Stimulated activated naive B cell treated with anti-CD40 and anti-IgM and Interleukin-4, amounts not matched to agents 10 μg/mL and 1 μg/mL and 100 μg/mL, for 72 hours (primary cell): ENCODE results near the gene ALK.

Experiments
- ATAC-seq, 2 donors: fragments of 150-1000 bp; cut with Tn5 transposase; replicated peaks; 2 replicates each; pipeline ENCODE4 v1.10.0; 2021; ENCODE audit warnings: moderate library complexity in 1 of 2
- DNase-seq: peaks from one replicate; pipeline ENCODE4 v3.0.0; 2021
- H3K27ac Mint-ChIP-seq: one replicate; pipeline ENCODE4 v1.8.0; 2022; ENCODE audit warnings: mild to moderate bottlenecking, mixed read lengths
- H3K27me3 Mint-ChIP-seq, 2 donors: one replicate each; pipeline ENCODE4 v1.8.0; 2022; ENCODE audit warnings: mixed read lengths in 2 of 2
- H3K36me3 Mint-ChIP-seq, 2 donors: one replicate each; pipeline ENCODE4 v1.8.0; 2022; ENCODE audit warnings: mixed read lengths in 2 of 2, mild to moderate bottlenecking in 1 of 2
- H3K4me1 Mint-ChIP-seq, 2 donors: one replicate each; pipeline ENCODE4 v1.8.0; 2022; ENCODE audit warnings: mixed read lengths in 2 of 2, mild to moderate bottlenecking in 1 of 2
- H3K4me3 Mint-ChIP-seq, 2 donors: one replicate each; pipeline ENCODE4 v1.8.0; 2022; ENCODE audit warnings: mild to moderate bottlenecking in 2 of 2, mixed read lengths in 2 of 2, moderate library complexity in 1 of 2
- H3K9me3 Mint-ChIP-seq, 2 donors: one replicate each; pipeline ENCODE4 v1.8.0; 2022; ENCODE audit warnings: mixed read lengths in 2 of 2, mild to moderate bottlenecking in 1 of 2

Gene ALK

DNA sequence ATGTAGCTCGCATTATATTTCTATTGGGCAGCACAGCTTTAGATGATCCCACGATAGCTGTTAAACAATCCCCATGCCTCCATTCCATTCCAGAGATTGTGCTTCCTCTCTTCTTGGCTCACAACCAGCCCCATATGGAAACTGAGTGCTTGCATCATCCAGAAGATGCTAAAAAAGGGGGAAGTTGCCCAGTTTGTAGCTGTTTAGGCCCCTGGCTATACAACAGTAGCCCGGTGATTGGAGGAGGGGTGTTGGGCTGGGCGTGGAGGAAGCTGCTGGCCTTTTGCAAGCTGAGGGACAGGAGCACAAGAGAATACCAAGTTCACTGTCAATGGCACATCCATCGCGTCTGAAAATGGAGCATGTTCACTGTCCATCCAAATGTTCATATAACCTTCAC, 360.2 kb downstream of the ALK start:
- H3K9me3 Mint-ChIP-seq, result no peaks in the 10 kb centered on the region
- H3K27me3 Mint-ChIP-seq, result peaks cover 0 to 10% of the 10 kb centered on the region in 2 donors
- H3K4me1 Mint-ChIP-seq, result no peaks in the 10 kb centered on the region
- no peak overlapping the region for H3K4me3 Mint-ChIP-seq
- no peak overlapping the region for H3K27ac Mint-ChIP-seq
- ATAC-seq (no peak), DNase-seq (no peak)
- no peaks in the 10 kb centered on the region for H3K36me3 Mint-ChIP-seq

DNA sequence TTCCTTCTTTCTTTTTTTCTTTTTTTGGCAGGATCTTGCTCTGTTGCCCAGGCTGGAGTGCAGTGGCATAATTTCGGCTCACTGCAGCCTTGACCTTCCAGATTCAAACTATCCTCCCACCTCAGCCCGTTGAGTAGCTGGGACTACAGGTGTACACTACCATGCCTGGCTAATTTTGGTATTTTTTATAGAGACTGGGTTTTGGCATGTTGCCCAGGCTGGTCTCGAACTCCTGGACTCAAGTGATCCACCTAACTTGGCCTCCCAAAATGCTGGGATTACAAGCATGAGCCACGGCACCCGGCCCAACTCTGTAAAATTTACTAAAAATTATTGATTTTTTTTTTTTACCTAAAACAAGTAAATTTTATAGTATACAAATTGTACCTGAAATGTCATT, 360.8 kb downstream of the ALK start:
- ATAC-seq (no peak), DNase-seq (no peak)
- Mint-ChIP-seq H3K36me3 (no peaks in the 10 kb centered on the region), H3K4me1 (no peaks in the 10 kb centered on the region), H3K4me3 (no peak overlapping the region), H3K27ac (no peak overlapping the region), H3K27me3 (peaks cover 0 to 10% of the 10 kb centered on the region in 2 donors), H3K9me3 (no peaks in the 10 kb centered on the region)

DNA sequence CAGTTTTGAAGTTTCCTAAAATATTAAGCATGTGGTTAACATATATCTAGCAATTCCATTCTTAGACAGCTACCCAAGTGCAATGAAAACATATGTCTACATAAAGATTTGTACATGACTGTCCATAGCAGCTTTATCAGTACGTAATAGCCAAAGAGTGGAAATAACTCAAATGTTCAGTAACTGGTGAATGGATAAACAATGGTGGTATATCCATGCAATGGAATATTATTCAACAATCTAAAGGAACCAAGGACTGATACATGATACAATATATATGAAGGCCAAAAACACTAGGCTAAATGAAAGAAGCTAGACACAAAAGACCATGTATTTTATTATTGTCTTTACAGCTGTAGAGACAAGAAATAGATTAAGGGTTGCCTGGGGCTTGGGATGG, 361.4 kb downstream of the ALK start:
- Mint-ChIP-seq H3K27me3 (peaks cover 0 to 10% of the 10 kb centered on the region in 2 donors), H3K27ac (no peak overlapping the region), H3K9me3 (no peaks in the 10 kb centered on the region), H3K4me1 (no peaks in the 10 kb centered on the region), H3K4me3 (no peak overlapping the region), H3K36me3 (no peaks in the 10 kb centered on the region)
- ATAC-seq (no peak), DNase-seq (no peak)

DNA sequence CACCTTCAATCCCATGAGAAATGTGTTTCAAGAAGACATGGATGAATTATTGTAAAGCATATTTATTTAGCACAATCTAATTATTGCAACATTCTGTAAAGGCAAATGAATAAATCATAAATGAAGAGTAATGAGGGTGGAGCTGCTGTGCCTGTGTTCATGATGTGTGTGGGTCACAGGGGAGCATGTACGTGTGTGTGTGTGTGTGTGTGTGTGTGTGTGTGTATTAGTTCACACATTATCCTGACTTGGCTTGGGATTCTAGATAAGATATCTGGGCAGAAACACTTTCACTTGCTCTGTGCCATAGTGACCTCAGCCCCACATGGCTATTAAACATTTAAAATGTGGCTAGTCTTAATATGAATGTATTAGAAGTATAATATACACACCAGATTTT, 361.8 kb downstream of the ALK start:
- H3K27me3 Mint-ChIP-seq, result peaks cover 0 to 9% of the 10 kb centered on the region in 2 donors
- H3K4me1 Mint-ChIP-seq, result no peaks in the 10 kb centered on the region
- H3K27ac Mint-ChIP-seq, result no peak overlapping the region
- no peaks in the 10 kb centered on the region for H3K9me3 Mint-ChIP-seq
- H3K36me3 Mint-ChIP-seq, result no peaks in the 10 kb centered on the region
- no peak for DNase-seq
- ATAC-seq, result no peak
- no peak overlapping the region for H3K4me3 Mint-ChIP-seq

DNA sequence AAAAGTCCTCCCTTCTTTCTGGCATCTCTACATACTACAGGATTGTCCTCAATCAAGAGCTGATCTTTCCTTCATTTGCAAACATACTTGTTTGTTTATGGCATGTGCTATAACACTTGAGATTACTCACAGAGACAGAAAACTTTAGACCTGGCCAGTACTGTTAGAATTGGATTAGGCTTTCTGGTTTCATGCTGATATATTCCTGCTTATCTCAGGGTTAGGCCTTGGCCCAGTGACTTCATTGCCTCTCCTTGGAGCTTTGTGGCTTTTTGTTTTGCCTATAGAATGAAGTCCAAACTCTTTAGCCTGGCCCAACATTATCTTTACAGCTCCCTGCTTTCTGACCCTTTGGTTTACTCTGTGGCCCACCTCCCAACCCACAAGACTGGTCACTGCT, 363.3 kb downstream of the ALK start:
- no peaks in the 10 kb centered on the region for H3K9me3 Mint-ChIP-seq
- no peaks in the 10 kb centered on the region for H3K36me3 Mint-ChIP-seq
- ATAC-seq, result no peak

DNA sequence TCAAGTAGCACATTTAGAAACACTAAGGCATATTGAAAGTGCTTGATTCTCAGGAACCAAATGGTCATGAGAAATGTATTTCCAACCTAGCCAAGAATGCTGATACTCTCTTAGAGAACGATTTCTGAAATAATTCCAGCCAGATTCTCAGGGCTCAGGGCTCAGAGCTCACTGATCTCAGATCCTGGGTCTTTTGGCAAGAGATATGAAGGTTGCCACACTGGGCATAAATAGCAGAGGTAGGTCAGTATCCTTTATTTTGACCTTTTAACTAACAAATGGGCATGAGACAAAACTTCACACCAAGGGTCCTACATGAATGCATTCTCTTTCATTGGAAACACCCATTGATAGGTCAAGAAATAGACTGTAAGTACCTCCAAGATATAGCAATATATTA, 364.1 kb downstream of the ALK start:
- ATAC-seq, result no peak
- H3K27me3 Mint-ChIP-seq, result no peaks in the 10 kb centered on the region
- no peaks in the 10 kb centered on the region for H3K4me1 Mint-ChIP-seq

More for the DNA sequence above, 363.3 kb downstream of the ALK start:
- Mint-ChIP-seq H3K27ac (no peak overlapping the region), H3K27me3 (no peaks in the 10 kb centered on the region), H3K4me1 (no peaks in the 10 kb centered on the region), H3K4me3 (no peak overlapping the region)
- no peak for DNase-seq

GRCh38 chr2:29549069-29549380, 372.4 kb downstream of the ALK start:
- no peak overlapping the region for H3K27ac Mint-ChIP-seq
- H3K4me3 Mint-ChIP-seq, result no peak overlapping the region
- ATAC-seq (no peak), DNase-seq (no peak)
- H3K27me3 Mint-ChIP-seq, result no peaks in the 10 kb centered on the region
- H3K9me3 Mint-ChIP-seq, result no peaks in the 10 kb centered on the region
- no peaks in the 10 kb centered on the region for H3K4me1 Mint-ChIP-seq
- no peaks in the 10 kb centered on the region for H3K36me3 Mint-ChIP-seq

More for the DNA sequence above, 364.1 kb downstream of the ALK start:
- Mint-ChIP-seq H3K4me3 (no peak overlapping the region), H3K27ac (no peak overlapping the region), H3K36me3 (no peaks in the 10 kb centered on the region), H3K9me3 (no peaks in the 10 kb centered on the region)
- no peak for DNase-seq

DNA sequence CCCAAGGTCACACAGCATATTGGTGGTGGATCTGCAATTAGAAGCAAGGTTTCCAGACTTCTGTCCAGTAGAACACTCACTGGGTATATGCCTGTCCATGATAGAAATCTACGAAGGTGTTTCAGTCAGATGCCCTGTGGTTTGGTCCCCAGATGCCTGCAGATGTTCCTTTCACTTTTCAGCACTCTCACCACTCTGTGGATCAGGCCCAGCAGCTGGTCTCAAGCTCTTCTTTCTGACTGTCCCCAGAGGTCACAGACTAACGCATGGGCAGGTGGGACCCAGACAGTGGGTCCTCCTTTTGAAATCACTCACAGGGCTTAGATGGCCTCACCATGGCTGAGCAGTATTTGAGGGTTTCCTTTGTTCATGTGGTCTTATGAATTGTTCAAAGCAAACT, 376.5 kb downstream of the ALK start:
- no peaks in the 10 kb centered on the region for H3K9me3 Mint-ChIP-seq
- no peak for ATAC-seq
- no peak overlapping the region for H3K27ac Mint-ChIP-seq
- no peak overlapping the region for H3K4me3 Mint-ChIP-seq
- DNase-seq, result no peak
- no peaks in the 10 kb centered on the region for H3K27me3 Mint-ChIP-seq
- H3K36me3 Mint-ChIP-seq, result no peaks in the 10 kb centered on the region
- no peaks in the 10 kb centered on the region for H3K4me1 Mint-ChIP-seq

DNA sequence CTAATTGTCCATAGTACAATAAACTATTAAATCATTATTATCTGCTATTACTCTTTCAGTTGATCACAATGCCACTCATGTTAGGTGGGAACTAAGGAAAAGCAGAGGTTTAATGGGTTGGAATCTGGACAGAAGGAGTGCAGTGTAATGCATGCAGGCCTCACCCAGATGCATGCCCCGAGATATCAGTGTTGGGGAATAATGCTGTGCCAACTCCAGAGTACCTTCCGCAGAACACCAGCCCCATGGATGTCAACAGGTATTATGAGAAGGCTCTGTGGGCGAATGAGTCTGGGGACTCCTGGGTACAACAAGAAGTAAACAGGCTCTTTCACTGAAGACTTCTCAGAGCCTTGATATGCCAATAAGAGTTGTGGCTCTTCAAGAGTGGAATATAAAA, 377.4 kb downstream of the ALK start:
- Mint-ChIP-seq H3K36me3 (no peaks in the 10 kb centered on the region), H3K27me3 (no peaks in the 10 kb centered on the region), H3K4me3 (no peak overlapping the region), H3K27ac (no peak overlapping the region), H3K4me1 (no peaks in the 10 kb centered on the region), H3K9me3 (no peaks in the 10 kb centered on the region)
- no peak for DNase-seq
- no peak for ATAC-seq

GRCh38 chr2:29535188-29535587, 386.2 kb downstream of the ALK start:
- Mint-ChIP-seq H3K4me1 (no peaks in the 10 kb centered on the region), H3K36me3 (no peaks in the 10 kb centered on the region), H3K4me3 (no peak overlapping the region), H3K9me3 (no peaks in the 10 kb centered on the region), H3K27ac (no peak overlapping the region), H3K27me3 (peaks cover 0 to 6% of the 10 kb centered on the region in 2 donors)
- no peak for ATAC-seq
- no peak for DNase-seq

DNA sequence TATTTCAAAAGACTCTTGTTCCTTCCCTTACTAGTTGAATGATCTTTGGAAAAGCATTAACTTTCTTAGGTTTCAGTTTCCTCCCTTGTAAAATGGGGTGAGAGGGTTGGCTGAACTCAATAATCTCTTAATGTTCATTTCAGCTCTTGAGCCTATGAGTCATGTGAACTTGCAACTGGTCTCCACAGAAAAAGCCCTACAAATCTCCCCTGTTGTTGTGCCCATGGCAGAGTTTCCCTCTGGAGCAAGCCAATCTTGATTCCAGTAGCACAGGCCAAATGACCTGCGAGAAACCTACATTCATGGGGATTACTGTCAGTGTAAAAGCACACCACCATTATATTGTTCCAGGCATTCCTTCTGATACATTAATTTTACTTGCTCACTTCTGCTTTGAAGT, 388.9 kb downstream of the ALK start:
- DNase-seq (no peak), ATAC-seq (no peak)
- no peak overlapping the region for H3K4me3 Mint-ChIP-seq
- no peaks in the 10 kb centered on the region for H3K9me3 Mint-ChIP-seq
- H3K4me1 Mint-ChIP-seq, result peaks cover 0 to 7% of the 10 kb centered on the region in 2 donors
- H3K36me3 Mint-ChIP-seq, result no peaks in the 10 kb centered on the region
- peaks cover 4 to 12% of the 10 kb centered on the region in 2 donors for H3K27me3 Mint-ChIP-seq
- no peak overlapping the region for H3K27ac Mint-ChIP-seq

DNA sequence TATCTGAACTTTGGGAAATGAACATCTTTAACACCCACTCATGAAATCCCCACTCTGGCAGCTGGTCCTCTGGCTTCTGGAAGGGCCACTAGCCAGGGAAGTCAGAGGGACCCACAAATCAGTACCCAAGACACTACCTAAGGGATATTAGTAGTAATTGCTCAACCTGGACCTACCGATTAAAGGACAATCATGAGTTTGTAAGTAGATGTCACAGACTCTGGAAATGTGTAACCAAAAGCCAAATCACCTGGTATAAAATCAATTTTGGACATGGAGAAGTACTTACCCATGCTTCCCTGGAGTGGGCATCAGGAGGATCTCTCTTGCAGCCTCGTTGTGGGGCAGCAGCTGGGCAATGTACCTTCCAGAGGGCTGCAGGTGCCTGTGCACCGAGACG, 389.8 kb downstream of the ALK start:
- Mint-ChIP-seq H3K9me3 (no peaks in the 10 kb centered on the region), H3K4me3 (no peak overlapping the region), H3K36me3 (no peaks in the 10 kb centered on the region), H3K27ac (no peak overlapping the region), H3K27me3 (peaks cover 4 to 12% of the 10 kb centered on the region in 2 donors), H3K4me1 (peaks cover 0 to 7% of the 10 kb centered on the region in 2 donors)
- DNase-seq, result no peak
- ATAC-seq, result no peak

GRCh38 chr2:29530281-29530680, 391.1 kb downstream of the ALK start:
- no peak overlapping the region for H3K27ac Mint-ChIP-seq
- DNase-seq, result no peak
- H3K4me1 Mint-ChIP-seq, result peaks cover 0 to 7% of the 10 kb centered on the region in 2 donors
- H3K27me3 Mint-ChIP-seq, result peaks cover 4 to 12% of the 10 kb centered on the region in 2 donors
- no peak overlapping the region for H3K4me3 Mint-ChIP-seq
- ATAC-seq, result no peak
- H3K36me3 Mint-ChIP-seq, result no peaks in the 10 kb centered on the region
- no peaks in the 10 kb centered on the region for H3K9me3 Mint-ChIP-seq

- Mint-ChIP-seq H3K4me3 (peak overlapping the region in 1 of 2 donors; percentile 17), H3K9me3 (peaks cover 3 to 4% of the 10 kb centered on the region in 2 donors), H3K27ac (no peak overlapping the region), H3K27me3 (peaks cover 4 to 12% of the 10 kb centered on the region in 2 donors), H3K36me3 (no peaks in the 10 kb centered on the region), H3K4me1 (peaks cover 0 to 7% of the 10 kb centered on the region in 2 donors)
- ATAC-seq (peak; percentile 46 to 67), DNase-seq (no peak)
Observed at GRCh38 chr2:29528891-29529520, 392.4 kb downstream of the ALK start.

GRCh38 chr2:29528371-29528770, 393.0 kb downstream of the ALK start:
- no peak for DNase-seq
- H3K4me3 Mint-ChIP-seq, result no peak overlapping the region
- H3K4me1 Mint-ChIP-seq, result peaks cover 0 to 7% of the 10 kb centered on the region in 2 donors
- ATAC-seq, result no peak
- no peaks in the 10 kb centered on the region for H3K36me3 Mint-ChIP-seq
- H3K27me3 Mint-ChIP-seq, result peaks cover 4 to 12% of the 10 kb centered on the region in 2 donors
- no peak overlapping the region for H3K27ac Mint-ChIP-seq
- H3K9me3 Mint-ChIP-seq, result peaks cover 3 to 4% of the 10 kb centered on the region in 2 donors

DNA sequence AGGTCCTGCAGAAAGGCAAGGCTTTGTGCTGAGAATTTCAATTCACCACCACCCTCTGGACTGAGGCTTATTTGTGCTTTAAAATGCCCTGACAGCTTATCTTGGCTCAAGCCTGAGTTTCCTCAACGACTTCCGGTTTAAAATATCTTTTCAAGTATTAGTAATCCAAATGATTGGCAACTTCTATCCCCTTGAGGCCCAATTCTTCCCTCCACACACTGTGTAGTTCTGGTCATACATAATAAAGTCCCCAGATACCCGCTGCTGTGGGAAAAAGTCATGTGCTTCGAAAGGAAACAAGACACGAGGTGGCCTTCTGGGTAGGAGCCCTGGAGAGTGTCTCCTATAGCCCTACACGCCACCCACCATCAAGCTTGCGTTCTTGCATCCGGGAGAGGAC, 393.4 kb downstream of the ALK start:
- Mint-ChIP-seq H3K4me1 (peaks cover 0 to 7% of the 10 kb centered on the region in 2 donors), H3K27ac (no peak overlapping the region), H3K27me3 (peaks cover 4 to 12% of the 10 kb centered on the region in 2 donors), H3K9me3 (peaks cover 3 to 4% of the 10 kb centered on the region in 2 donors), H3K36me3 (no peaks in the 10 kb centered on the region), H3K4me3 (no peak overlapping the region)
- DNase-seq (no peak), ATAC-seq (no peak)
